ENCODE results near the gene OR2T8. TPM values are rescaled to one million over a fixed set of nuclear protein-coding genes. Genes with fewer than 3 reads are reported as not detected.
"Not testable (repeated sequence)": the region's sequence is repeated elsewhere in the genome, so short reads cannot be mapped to it uniquely, and the experiment has no call there.

The OR2T8 gene, protein sequence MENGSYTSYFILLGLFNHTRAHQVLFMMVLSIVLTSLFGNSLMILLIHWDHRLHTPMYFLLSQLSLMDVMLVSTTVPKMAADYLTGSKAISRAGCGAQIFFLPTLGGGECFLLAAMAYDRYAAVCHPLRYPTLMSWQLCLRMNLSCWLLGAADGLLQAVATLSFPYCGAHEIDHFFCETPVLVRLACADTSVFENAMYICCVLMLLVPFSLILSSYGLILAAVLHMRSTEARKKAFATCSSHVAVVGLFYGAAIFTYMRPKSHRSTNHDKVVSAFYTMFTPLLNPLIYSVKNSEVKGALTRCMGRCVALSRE
- not detected for polyA plus RNA-seq (2013, experiment 1 of 2; ENCODE audit: insufficient read length)
- not detected for polyA plus RNA-seq (2013, experiment 2 of 2; ENCODE audit: insufficient read length)

DNA sequence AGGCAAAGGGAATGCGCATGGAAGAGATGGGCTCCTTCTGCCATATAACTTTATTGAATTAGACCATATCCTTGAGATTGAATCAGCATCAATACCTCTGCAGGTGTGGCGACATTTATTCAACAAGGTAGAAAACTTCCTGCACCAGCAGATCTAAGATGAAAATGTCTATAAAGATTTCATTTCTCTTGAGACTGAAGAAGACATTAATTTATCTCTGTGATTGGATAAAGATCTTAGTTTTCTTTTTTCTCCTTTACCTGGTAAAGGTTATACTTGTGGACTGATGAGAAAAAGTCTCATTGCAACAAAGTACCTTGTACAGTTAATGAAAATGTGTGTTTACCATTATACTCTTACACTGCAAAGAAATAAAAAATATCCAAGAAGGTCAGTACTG, at the start of gene OR2T8:
OR2T8 (plus strand) TSS at position 301 of the 400 bp plus-strand sequence. CDS start 766 bp downstream, outside the sequence.
- no peak for DNase-seq

DNA sequence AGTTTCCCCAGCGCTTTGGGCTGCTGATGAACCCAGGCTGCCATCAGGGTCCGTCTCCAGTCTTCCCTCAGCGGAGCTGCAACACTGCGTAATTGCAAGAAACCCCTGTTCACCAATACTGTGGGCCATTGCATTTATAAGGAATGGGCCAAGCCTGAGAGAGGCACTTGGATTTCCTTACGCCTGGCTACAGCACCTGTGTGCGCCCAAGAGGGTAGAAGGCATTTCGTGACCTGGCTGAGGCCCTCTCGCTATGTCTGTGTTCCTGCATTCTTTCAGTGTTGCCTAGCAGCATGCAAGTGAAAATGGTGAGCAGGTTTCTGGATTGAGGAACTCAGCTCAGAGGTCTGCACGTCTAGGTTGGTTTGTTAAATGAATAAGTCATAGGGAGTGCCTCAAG, 36.7 kb upstream of the OR2T8 start:
- DNase-seq = no peak

DNA sequence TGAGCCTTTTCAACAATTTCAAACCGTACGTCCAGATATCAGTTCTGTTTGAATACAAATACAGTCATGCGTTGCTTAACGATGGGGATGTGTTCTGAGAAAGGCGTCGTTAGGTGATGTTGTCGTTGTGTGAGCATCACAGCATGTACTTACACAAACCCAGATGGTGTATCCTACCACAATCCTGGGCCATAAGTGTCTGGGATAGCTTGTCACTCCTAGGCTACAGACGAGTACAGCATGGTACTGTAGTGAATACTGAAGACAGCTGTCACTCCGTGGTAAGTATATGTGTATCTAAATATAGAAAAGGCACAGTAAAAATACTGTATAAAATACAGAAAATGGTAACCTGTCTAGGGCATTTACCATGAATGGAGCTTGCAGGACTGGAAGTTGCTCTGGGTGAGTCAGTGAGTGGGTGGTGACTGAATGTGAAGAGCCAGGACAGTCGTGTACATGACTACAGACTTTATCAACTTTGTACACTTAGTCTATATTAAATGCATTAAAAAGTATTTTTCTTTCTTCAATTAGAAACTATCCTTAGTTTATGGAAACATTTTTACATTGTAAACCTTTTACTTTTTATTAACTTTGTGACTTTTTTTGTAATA, 35.1 kb upstream of the OR2T8 start:
- DNase-seq = no peak

DNA sequence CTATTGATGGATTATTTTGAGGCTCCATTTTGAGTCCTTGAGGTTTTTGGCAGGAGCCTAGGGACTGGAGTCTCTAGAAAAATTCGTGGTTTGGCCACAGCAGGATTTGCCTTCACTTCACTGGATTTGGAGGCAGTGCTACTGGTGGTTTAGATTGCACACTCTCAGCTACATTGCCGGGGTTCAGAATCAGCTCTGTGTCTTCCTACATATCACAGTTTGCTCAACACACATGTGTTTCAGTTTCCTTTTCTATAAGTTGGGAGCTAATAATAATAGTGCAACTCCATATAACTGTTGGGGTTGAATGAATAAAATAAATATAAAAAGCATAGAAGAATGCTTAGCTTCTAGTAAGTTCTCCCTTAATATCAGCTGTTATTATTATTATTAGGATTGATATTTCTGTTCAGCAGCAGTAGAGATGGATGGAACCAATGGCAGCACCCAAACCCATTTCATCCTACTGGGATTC, 24.9 kb upstream of the OR2T8 start, which contains the start of gene OR2W3:
OR2W3 (plus strand) TSS at position 425 of the 475 bp plus-strand sequence; CDS start at position 425, 0 bp downstream.
- DNase-seq = no peak

DNA sequence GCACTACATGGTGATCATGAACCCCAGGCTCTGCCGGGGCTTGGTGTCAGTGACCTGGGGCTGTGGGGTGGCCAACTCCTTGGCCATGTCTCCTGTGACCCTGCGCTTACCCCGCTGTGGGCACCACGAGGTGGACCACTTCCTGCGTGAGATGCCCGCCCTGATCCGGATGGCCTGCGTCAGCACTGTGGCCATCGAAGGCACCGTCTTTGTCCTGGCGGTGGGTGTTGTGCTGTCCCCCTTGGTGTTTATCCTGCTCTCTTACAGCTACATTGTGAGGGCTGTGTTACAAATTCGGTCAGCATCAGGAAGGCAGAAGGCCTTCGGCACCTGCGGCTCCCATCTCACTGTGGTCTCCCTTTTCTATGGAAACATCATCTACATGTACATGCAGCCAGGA, 24.1 kb upstream of the OR2T8 start:
- DNase-seq = no peak

DNA sequence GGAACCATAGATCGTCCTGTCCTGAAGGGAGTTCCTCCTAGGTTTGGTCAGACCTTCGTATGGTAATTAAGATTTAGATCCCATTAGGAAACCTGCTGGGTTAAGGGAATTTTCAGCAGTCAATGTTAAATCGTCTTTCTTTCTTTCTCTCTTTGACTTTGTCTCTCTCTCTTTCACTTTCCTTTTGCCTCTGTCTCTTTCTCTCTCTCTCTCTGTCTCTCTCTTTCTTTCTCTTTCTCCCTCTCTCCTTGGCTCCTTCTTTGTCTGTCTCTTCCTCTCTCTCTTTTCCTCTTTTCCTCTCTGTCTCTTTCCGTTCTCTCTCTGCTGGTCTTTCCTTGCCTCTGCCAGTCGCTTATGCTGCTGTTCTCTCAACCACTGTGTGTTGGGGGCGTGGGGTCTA, 15.9 kb upstream of the OR2T8 start:
- no peak for DNase-seq

DNA sequence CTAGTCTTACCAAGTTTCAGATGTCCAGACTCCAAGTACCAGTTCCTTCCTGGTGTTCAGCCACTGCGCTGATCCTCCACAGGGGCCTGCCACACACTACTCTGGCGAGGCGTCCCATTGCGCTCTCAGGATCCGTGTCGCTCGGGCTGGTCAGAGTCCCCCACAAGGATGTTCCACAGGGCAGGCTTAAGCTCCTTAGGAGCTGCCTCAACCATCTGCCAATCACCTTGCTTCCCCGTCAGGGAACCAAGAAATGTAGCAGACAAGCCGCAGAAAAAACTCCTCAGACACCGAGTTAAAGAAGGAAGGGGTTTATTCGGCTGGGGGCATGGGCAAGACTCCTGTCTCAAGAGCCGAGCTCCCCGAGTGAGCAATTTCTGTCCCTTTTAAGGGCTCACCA, 14.9 kb upstream of the OR2T8 start:
- DNase-seq = no peak

DNA sequence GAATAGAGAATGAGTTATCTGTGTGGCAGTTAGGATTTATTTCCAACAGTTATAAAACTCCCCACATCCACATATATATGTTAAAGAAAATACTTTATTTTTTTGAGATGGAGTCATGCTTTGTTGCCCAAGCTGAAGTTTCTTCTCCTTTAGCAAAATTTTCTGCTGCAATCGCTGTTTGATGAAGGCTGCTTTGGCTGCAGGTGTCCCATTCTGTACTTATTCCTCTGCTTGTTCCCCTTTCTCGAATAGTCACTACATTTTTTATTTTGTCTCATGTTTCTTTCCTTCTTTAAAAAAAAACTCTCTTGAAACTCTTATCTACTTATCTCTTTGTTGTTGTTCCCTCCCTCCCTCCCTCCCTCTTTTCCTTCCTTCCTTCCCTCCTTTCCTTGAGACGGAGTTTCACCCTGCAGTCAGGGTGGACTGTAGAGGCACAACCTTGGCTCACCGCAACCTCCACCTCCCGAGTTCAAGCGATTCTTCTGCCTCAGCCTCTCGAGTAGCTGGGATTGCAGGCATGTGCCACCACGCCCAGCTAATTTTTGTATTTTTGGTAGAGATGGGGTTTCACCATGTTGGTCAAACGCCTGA, 14.0 kb upstream of the OR2T8 start:
- no peak for DNase-seq

DNA sequence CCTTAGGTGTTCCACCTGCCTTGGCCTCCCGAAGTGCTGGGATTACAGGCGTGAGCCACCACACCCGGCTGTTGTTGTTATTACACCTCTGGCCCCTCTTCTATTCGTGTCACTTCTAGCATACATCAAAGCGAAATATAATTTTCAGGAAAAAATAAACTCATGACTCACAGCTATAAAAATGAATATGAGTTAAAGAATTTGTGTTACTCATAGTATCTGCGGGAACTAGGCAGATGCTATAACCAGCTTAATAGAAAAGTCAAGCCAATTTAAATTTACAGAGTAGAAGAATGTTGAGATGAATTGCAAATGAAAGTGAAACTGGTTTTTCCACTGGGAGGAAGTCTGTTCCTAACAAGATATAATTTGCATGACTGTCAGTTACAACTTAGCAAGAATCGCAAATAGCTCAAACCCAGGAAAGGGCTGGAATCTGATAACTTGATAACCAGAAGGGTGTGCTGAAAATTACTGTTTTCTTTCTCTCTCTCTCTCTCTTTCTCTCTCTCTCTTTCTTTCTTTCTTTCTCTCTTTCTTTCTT, 13.5 kb upstream of the OR2T8 start:
- DNase-seq = no peak

DNA sequence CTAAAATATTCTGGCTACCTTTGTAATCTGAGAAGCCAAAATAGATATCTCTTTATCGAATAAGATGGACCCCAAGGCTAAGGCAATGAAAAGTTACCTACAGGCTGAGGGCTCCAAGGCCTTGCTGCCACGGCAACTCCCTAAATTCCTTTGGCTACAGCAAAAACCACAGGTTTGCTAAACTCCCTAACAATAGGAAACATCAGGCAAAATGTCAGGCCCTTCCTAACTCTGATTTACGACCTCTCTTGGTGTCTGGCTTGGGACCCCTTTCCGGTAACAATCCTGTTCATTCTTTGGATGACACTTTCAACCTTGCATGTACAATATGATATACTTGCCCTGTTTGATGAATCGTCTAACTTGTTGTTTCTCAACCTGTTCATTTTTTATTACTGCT, 11.3 kb upstream of the OR2T8 start:
- no peak for DNase-seq

DNA sequence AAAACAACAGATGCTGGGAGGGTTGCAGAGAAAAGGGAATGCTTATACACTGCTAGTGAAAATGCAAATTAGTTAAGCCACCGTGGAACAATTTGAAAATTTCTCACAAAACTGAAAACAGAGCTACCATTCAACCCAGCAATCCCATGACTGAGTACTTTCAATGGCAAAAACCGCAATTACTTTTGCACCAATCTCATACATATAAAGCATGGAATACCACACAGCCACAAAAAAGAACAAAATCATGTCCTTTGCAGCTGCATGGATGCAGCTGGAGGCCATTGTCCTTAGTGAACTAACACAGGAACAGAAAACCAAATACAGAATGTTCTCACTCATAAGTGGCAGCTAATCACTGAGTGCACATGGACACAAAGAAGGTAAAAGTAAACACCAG, 6.3 kb upstream of the OR2T8 start:
- no peak for DNase-seq

DNA sequence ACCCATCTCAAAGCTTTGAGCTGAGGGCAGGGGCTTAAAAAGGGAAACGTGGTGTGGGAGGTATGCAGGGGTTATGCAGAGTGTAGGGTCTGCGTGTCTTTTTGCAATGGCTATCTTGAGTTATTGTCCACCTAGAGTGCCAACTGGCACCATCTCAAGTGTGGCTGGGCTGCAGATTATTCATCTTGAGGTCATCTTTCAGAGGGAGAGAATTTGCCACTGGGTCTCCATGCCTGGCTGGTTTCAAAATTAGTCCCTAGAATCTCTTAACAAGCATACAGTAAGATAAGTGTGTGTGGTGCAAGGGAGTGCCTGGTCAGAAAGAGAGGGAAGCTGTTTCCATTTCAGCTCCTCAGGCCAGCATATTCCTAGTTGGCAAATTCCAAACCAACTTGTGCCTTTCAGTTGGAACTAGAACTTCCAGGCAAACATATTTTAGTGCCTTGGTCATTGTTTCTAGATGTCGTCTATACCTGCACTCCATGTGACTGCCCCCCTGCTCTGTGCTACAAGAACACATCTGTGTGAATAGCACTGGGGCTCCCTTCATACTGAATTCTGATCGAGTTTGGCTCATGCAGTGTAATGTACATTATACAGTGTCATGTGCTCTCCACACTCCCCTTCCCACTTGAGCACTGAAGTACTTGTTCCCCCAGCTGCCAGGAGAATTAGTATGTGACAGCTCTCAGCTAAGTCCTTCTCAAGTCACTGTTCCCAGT, 5.0 kb upstream of the OR2T8 start:
- no peak for DNase-seq

DNA sequence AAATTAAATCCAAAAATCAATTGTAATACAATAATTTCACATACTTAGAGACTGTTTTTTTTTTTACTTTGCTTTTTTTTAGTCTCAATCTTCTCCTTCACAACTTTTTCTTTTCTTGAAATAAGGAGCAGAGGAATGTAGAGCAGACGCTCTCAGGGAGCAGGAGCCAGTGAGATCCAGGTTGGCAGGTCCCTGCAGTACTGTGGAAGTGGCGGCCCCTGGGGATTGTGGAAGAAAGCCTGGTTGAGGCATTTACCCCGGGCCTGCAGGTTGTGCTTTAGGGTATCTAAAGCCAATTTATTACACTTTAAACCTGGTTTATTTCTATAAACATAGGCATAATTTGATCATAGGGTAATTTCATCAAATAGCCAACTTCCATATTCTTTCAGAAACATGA, 3.9 kb downstream of the OR2T8 start:
- no peak for DNase-seq

DNA sequence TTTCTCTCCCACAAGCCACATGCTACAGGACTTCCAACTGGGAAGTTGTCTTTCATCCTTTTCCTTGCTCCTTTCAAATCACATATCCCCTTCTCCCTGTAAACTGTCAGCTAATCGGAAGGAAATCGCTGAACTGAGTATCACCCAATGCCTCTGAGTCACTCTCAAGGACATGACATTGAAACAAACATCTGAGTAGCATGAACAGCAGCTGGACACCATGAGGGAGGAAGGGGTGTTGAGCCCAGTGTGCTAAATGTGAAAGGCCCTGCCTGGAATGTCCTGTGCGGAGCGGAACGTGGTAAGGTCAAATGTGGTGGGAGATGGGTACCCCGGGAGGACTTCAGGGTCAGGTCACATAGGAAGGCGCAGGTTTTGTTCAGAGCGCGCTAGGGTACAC, 4.8 kb downstream of the OR2T8 start, which contains the start of gene OR2AJ1:
OR2AJ1 (plus strand) TSS at position 22 of the 400 bp plus-strand sequence. CDS start 8,880 bp downstream, outside the sequence.
- no peak for DNase-seq

DNA sequence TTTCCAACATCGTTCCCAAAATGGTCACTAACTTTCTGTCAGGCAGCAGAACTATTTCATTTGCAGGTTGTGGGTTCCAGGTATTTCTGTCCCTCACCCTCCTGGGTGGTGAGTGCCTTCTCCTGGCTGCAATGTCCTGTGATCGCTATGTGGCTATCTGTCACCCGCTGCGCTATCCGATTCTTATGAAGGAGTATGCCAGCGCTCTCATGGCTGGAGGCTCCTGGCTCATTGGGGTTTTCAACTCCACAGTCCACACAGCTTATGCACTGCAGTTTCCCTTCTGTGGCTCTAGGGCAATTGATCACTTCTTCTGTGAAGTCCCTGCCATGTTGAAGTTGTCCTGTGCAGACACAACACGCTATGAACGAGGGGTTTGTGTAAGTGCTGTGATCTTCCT, 13.9 kb downstream of the OR2T8 start:
- DNase-seq = no peak

DNA sequence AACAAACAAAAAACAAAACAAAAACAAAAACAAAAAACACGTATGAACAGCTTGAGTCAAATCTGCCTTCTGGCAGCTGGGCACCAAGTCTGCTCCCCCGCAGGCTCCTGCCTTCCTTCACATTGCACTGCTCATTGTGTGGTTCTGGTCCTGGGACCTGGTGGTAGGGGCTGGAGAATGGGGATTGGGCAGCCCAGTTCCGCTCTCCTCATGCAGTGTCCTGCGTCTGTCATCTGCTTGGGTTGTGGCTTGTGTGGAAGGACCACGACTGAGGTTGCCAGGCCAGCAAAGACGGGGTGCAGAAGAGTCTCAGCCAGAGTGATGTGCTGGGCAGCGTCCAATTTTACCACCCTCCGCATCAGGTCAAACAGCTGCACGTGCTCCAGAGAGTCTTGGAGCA, 15.7 kb downstream of the OR2T8 start:
- DNase-seq = no peak

DNA sequence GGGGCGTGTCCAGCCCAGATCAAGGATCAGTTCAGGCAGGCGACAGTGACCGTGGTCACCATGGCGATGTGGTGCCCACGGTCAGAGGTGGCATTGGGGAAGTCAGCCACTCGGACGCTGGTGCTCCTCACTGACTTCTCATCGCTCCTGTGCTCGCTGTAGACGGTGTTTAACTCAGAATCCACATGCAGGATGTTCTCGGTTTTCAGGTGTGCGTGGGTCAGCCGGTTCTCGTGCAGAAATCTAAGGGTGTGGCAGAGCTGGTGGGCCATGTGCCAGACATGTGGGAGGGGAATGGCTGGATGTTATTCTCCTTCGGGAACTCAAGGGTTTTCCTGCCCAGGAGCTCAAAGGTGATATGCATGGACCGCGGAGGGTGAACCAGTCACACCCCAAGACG, 16.4 kb downstream of the OR2T8 start:
- no peak for DNase-seq

DNA sequence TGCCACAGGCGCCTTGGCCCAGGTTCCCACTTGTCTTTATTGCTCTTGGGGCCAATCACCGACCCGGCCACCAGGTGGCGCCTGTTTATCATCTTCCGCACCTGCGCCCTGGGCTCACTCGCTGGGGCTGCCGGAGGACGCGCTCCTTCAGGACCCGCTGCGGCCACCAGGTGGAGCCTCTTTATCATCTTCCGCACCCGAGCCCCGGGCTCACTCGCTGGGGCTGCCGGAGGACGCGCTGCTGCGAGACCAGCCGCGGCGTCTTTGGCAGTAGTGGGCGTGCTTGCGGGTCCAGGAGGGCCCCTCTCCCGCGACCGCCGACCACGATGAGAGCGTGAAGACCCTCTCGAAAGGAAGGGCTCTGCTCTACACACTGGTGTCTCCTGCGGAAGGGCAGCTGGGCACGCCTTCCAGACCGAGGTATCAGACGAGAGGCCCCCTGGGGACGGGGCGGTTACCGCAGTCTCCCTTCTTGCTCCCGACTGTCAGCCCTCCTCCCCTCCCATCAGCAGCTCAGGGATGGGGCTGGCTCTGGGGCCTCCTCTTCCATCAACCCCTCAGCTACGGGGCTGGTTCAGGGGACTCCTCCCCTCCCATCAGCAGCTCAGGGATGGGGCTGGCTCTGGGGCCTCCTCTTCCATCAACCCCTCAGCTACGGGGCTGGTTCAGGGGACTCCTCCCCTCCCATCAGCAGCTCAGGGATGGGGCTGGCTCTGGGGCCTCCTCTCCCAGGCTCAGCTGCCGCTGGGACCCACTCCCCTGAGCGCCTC, 17.1 kb downstream of the OR2T8 start:
- DNase-seq = not testable (repeated sequence)

DNA sequence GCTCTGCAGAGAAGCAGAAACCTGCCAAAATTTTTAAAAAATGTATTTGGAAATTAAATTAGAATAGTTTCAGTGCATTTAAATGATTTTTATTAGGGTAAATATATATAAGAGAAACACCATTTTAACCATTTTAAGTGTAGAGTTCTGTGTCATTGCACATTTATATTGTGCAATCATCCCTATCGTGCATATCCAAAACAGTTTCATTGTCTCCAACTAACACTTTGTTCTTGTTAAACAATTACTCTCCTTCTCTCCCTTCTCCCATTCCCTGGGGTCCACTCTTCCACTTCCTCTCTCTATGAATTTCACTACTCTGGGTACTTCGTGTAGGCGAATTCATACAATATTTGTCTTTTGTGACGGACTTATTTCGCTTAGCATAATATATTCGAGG, 22.6 kb downstream of the OR2T8 start:
- DNase-seq = no peak

DNA sequence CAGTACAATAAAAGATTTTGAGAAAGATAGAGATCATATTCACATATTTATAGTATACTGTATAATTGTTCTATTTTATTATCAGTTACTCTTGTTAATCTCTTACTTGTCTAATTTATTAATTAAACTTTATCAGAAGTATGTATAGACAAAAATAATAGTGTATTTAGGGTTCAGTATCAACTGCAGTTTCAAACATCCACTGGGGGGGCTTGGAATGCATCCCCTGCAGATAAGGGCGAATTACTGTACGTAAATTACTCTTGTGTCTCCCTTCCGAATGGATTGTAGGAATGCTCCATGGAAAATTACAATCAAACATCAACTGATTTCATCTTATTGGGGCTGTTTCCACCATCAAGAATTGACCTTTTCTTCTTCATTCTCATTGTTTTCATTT, 28.5 kb downstream of the OR2T8 start, which contains the start of gene OR2L8:
OR2L8 (plus strand) TSS at position 301 of the 400 bp plus-strand sequence; CDS start at position 301, 0 bp downstream.
- DNase-seq = no peak

DNA sequence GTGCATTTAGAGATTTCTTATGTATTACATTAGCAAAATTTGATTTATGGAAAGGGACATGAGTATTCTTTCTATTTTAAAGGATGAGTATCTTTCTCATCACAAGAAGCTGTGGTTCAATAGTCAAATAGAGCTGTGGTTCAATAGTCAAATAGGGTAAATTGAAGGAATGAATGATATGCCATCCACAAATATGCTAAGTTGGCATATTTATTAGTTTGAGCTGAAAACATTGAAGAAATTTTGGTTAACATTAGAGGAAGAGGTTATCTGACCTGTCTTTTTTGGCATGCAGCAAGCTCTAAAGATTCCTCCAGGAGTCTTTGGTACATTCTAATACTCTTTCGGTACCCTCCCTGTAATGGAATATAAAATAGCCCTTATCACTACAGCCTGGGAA, 33.4 kb downstream of the OR2T8 start:
- no peak for DNase-seq

DNA sequence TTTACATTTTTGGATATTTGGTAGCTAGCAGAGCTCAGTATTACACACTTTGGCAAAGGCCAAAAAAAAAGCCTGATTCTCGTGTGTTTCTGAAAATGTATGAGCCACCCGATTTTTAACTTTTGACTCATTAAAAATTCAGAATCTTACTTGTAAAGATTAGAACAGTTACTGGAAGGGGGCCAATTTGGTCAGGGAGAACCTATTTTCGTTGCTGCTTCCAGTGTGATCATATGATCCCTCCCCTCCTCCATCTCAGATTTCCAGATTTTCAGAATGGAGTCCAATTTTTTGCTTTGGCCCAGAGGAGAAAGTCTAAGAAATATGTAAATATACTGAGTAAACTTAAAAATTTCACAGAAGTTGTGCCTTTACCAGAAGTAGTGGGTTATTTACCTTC, 41.7 kb downstream of the OR2T8 start:
- DNase-seq = no peak
